Glomerular visceral epithelial cell (primary cell): ENCODE measurements around the gene ARPP19.
"Not testable (repeated sequence)": the region's sequence is repeated elsewhere in the genome, so short reads cannot be mapped to it uniquely, and the experiment has no call there.

ENCODE experiments used
- DNase-seq: peaks from one replicate; pipeline ENCODE4 v3.0.0-alpha.2; 2016; ENCODE audit errors: extremely low spot score

The ARPP19 gene

DNA sequence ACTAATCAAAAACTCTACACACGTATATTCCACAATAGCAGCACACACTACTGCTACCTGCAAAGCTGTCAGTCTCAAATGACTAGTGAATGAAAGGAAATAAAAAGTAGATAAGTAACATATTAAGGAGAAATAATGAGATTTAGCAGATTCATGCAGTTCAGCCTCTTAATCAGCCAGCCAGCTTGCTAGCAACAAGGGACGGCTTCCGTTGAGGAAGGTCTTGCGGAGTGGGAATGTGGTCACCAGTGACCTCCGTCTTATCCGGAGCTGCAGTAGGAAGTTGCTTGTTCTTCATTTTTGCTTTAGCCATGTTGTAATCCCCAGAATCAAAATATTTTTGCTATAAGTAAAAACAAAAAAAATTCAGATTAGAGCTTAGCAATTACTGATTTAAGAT, 17.1 kb downstream of the ARPP19 start:
- DNase-seq: no peak

DNA sequence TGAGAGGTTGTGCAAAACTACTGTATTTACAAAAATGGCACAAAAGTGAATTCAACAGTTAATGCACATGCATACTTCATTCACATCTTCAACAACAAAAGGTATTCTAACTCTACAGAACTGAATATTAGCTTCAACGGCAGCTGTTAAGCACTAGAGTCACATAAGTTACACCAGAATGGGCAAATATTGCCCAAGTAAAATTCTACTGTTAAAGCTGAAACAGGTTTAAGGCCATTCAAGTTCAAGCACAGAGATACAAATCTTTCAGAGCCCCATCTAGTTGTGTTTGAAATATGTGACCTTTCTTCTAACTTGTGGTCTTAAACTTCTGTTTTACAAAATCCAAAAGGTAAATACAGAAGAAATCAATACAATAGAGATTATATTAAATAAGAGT, 17.6 kb downstream of the ARPP19 start:
- DNase-seq: not testable (repeated sequence)

DNA sequence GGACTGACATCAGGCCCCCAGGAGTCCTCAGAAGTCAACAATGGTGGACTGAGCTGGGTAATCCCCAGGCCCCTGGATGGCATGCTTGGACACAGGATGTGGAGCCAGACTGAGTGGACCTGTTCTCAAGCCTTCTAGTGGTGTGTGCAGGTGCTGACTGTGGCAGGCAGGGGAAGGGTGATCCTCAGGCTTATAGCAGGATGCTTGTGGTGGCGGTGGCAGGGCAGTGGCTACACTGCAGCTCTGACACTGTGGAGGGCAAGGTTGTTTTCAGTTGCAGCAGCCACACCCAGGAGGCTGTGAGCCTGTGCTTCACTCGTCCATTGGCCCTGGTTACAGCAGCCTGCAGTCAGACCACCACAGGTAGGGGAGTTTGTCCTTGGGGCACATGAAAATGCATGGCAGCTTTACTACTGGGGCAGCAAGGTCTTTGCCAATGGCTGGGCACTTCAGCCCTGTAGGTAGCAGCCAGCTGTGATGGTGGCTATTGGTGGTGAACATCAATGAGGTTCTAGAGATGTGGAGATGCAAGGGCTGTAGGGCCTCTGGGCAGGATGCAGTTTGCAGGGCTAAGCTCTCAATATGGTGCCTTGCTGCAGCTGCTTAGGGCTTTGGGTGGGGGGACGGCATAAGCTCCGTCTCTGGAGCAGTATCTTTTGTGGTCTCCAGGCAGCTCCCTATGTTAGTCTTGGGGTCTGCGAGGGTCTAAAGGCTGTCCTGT, 22.6 kb downstream of the ARPP19 start:
- no peak for DNase-seq

DNA sequence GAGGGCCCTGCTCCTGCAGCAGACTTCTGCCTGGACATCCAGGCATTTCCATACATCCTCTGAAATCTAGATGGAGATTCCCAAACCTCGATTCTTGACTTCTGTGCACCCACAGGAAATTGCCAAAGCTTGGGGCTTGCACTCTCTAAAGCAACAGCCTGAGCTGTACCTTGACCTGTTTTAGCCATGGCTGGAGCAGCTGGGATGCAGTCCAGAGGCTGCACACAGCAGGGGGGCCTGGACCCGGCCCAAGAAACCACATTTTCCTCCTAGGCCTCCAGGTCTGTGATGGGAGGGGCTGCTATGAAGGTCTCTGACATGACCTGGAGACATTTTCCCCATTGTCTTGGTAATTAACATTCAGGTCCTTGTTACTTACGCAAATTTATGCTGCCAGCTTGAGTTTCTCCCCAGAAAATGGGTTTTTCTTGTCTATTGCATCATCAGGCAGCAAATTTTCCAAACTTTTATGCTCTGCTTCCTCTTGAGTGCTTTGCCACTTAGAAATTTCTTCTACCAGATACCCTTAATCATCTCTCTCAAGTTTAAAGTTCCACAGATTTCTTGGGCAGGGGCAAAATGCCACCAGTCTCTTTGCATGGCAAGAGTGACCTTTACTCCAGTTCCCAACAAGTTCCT, 28.3 kb downstream of the ARPP19 start:
- no peak for DNase-seq

GRCh38 chr15:52537459-52537858, 31.4 kb downstream of the ARPP19 start:
- no peak for DNase-seq

DNA sequence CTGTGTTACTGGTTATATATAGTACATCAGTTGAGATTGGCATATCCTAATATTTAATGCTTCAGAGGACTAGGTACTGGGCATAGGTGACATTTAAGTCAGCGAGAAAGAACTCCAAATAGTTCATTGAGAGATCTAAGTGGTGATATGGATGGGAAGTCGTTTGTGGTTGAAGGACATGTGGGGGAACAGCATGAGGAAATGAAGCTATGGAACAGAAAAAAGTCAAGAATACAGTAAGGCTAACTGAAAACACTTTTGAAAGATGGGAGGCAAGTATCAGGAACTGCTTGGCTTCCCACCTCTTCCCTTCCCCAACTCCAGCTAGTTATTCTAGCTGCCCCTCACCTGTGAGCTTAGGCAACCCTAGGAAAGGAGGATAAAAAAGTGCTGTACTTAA, 36.4 kb downstream of the ARPP19 start:
- DNase-seq: no peak

DNA sequence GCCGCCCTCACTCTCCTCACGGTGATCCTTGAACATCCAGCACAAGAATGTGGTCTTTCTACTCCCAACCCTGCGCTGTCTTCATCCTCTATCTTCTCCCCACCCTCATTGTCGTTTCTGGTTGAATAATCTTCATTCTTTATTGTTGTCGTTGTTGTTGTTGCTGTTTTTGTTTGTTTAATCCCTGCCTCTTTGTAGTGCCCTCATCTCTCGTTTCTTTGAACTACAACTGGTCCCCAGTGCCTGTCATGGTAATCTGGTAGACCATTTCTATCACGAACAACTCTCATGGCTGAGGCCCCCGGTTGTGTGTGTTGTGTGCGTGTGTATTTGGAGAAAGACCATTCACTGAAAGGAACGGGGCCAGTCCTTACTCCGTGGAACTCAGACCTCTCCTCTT, 38.9 kb downstream of the ARPP19 start:
- no peak for DNase-seq

- DNase-seq: no peak
Observed at GRCh38 chr15:52529341-52529924, 39.4 kb downstream of the ARPP19 start.

GRCh38 chr15:52528564-52529340, 40.1 kb downstream of the ARPP19 start, which contains the start of gene MYO5A:
TSS of gene MYO5A (minus strand) at chr15:52528880. CDS start at chr15:52528806, 74 bp downstream.
- DNase-seq: peak; percentile 79

DNA sequence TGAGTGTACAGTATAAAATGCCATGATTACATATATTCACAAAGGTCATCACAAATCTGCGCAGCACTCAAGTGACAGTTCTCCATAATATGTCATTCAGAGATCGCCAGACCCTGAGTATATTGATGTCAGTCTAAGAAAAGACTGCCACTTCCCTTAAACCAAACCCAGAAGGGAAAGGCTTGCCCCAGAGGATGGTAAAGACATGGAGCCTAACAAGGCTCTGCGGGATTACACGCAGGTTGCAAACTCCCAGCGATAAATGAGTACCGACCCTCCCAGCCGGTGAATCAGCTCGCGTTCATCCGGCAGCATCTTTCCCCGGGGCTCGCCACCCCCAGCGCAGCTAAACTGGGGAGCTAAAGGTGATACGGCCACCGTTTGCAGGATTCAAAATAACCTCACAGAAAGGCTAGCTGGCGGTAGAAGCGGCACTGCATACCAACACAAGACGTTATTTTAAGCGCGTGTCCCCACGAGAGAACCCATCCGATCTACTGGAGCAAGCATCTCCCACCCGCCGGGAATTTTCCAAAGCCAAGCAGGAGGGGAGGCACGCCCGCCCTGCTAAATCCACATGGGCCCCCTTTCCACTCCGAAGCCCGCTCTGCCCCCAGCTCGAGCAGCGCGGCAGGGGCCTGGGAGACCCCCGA, 40.8 kb downstream of the ARPP19 start:
- DNase-seq: peak; percentile 40

DNA sequence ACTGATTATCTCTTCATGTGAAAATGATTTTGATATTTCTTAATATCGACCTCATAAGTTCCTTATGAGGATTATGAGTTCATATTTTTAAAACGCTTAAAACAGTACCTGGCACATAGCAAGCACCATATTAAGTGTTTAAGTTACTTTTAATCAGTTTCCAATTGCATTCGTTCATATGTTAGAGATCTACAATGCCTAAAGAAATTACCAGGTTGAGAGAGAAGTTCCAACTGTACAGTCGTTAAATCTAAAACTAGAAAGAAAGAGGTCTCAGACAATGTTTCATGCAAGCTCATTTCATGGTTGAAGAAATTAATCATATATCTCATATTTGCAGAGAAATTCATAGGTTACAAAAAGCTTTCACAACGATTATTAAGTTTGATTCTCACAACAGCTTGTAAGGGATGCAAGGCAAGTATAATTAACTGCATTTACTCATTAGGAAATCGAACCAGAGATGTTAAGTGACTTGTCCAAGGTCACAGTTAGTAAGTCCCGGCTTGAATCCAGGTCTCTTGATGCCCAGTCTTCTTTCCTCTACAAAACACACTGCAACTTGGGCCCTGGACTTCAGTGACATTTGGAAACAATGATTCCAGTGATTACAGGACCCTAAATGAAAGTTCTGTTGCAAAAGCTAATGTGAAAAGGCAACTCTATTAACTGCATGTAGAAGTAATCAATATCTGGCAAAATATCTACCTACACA, 41.5 kb downstream of the ARPP19 start:
- no peak for DNase-seq

DNA sequence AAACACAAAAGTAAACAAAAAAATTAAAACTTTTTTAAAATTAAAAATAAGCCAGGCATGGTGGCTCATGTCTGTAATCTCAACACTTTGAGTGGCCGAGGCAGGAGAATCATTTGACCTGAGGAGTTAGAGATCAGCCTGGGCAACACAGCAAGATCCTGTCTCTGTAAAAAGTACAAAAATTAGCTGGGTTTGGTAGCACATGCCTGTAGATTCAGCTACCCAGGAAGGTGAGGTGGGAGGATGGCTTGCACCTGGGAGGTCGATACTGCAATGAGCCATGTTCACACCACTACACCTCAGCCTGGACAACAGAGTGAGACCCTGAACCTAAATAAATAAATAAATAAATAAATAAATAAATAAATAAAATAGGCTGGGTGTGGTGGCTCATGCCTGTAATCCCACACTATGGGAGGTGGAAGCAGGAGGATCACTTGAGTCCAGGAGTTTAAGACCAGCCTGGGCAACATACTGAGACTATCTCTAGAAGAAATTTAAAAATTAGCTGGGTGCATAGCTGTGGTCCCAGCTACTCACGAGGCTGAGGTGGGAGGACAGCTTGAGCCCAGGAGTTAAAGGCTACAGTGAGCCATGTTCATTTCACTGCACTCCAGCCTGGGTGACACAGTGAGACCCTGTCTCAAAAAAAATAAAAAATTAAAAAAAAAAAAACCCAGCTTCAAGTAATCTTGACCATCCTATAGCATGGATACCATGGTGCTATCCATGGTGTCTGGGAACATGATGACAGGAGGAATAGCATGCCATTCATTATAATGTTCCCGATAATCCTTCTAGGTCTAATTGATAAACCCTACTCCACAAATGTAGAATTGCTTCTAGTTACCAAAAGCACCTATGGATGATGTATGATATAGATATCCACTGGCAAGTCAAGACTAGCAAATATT, 44.4 kb downstream of the ARPP19 start:
- DNase-seq: no peak

GRCh38 chr15:52523647-52524046, 45.2 kb downstream of the ARPP19 start:
- DNase-seq: no peak

- peak; percentile 52 for DNase-seq
Observed at GRCh38 chr15:52523192-52523591, 45.6 kb downstream of the ARPP19 start.

GRCh38 chr15:52521682-52522081, 47.1 kb downstream of the ARPP19 start:
- no peak for DNase-seq

GRCh38 chr15:52520421-52520820, 48.4 kb downstream of the ARPP19 start:
- no peak for DNase-seq

- DNase-seq: no peak
Observed at GRCh38 chr15:52518487-52519371, 50.1 kb downstream of the ARPP19 start.

- no peak for DNase-seq
Observed at GRCh38 chr15:52517014-52517413, 51.8 kb downstream of the ARPP19 start.

GRCh38 chr15:52515343-52515742, 53.5 kb downstream of the ARPP19 start:
- DNase-seq: no peak
